GM23338 (cell line): ENCODE results near the gene BTNL9. TPM values are rescaled to one million over a fixed set of nuclear protein-coding genes. Genes with fewer than 3 reads are reported as not detected.

Source experiments
- ATAC-seq: fragments of 200-7000 bp; cut with Tn5 transposase; 3 replicates; pipeline ENCODE4 v1.9.1; 2020
- DNase-seq: peaks from one replicate; pipeline ENCODE4 v3.0.0-alpha.2; 2015; ENCODE audit warnings: low spot score
- H2AFZ ChIP-seq: fragments of 200-600 bp; sonication (generic); 2 replicates; pipeline ENCODE4 v1.8.0; 2016; ENCODE audit warnings: antibody characterized with exemption, mild to moderate bottlenecking, moderate library complexity
- H3F3A ChIP-seq: fragments of 200-600 bp; sonication (generic); replicated peaks from 2 replicates; pipeline ENCODE4 v1.8.0; 2017; ENCODE audit warnings: antibody characterized with exemption, mixed run types, low read depth
- H3K27ac ChIP-seq: fragments of 200-600 bp; sonication (generic); 2 replicates; pipeline ENCODE4 v1.6.1; 2016; ENCODE audit warnings: low read depth
- H3K27me3 ChIP-seq: fragments of 200-600 bp; sonication (generic); 2 replicates; pipeline ENCODE4 v1.8.0; 2016; ENCODE audit warnings: mild to moderate bottlenecking, mixed run types, moderate library complexity; ENCODE audit not compliant: insufficient read depth
- H3K36me3 ChIP-seq: fragments of 200-600 bp; sonication (generic); 2 replicates; pipeline ENCODE4 v1.8.0; 2016; ENCODE audit warnings: mild to moderate bottlenecking; ENCODE audit not compliant: insufficient read depth
- H3K4me1 ChIP-seq: fragments of 200-600 bp; sonication (generic); 2 replicates; pipeline ENCODE4 v1.8.0; 2016; ENCODE audit warnings: mild to moderate bottlenecking, moderate library complexity; ENCODE audit not compliant: insufficient read depth
- H3K4me2 ChIP-seq: fragments of 200-600 bp; sonication (generic); 2 replicates; pipeline ENCODE4 v1.7.1; 2017; ENCODE audit warnings: mixed run types
- H3K4me3 ChIP-seq: fragments of 200-600 bp; sonication (generic); 2 replicates; pipeline ENCODE4 v1.6.1; 2016; ENCODE audit warnings: mixed run types
- H3K79me2 ChIP-seq: fragments of 200-600 bp; sonication (generic); replicated peaks from 2 replicates; pipeline ENCODE4 v1.8.0; 2017; ENCODE audit warnings: mild to moderate bottlenecking; ENCODE audit not compliant: insufficient read depth
- H3K9me2 ChIP-seq: fragments of 200-600 bp; sonication (generic); 2 replicates; pipeline ENCODE4 v1.8.0; 2017; ENCODE audit not compliant: insufficient read depth
- H4K20me1 ChIP-seq: fragments of 200-600 bp; sonication (generic); replicated peaks from 2 replicates; pipeline ENCODE4 v1.8.0; 2017; ENCODE audit warnings: mild to moderate bottlenecking; ENCODE audit not compliant: insufficient read depth
- H3K27ac Mint-ChIP-seq: 2 replicates; pipeline ENCODE4 v1.8.0; 2020; ENCODE audit warnings: inconsistent platforms, mild to moderate bottlenecking, moderate library complexity, mixed read lengths
- H3K27me3 Mint-ChIP-seq: 3 replicates; pipeline ENCODE4 v1.8.0; 2022; ENCODE audit warnings: low read depth, mild to moderate bottlenecking, moderate library complexity, mixed read lengths, inconsistent platforms; ENCODE audit not compliant: insufficient read depth, poor library complexity
- H3K36me3 Mint-ChIP-seq: 3 replicates; pipeline ENCODE4 v1.8.0; 2021; ENCODE audit warnings: low read depth, mild to moderate bottlenecking, inconsistent platforms, moderate library complexity, mixed read lengths
- H3K4me1 Mint-ChIP-seq: 3 replicates; pipeline ENCODE4 v1.8.0; 2020; ENCODE audit warnings: mild to moderate bottlenecking, inconsistent platforms, mixed read lengths
- H3K4me3 Mint-ChIP-seq: 3 replicates; pipeline ENCODE4 v1.8.0; 2021; ENCODE audit warnings: moderate library complexity, mild to moderate bottlenecking, inconsistent platforms, mixed read lengths
- H3K9me3 Mint-ChIP-seq: 3 replicates; pipeline ENCODE4 v1.8.0; 2020; ENCODE audit warnings: moderate library complexity, mild to moderate bottlenecking, inconsistent platforms, mixed read lengths
- CTCF ChIP-seq, 2 experiments: fragments of 200-600 bp in 1 of 2; sonication (generic) in 1 of 2; conservative IDR thresholded peaks; 2 replicates each; pipeline versions ENCODE4 v1.5.1 to v1.6.1; 2016 to 2017; ENCODE audit warnings: antibody characterized with exemption in 2 of 2, low read depth in 2 of 2, mild to moderate bottlenecking in 2 of 2, moderate library complexity in 1 of 2
- EZH2 ChIP-seq: fragments of 200-600 bp; sonication (generic); IDR thresholded peaks from one replicate; pipeline ENCODE4 v1.8.0; 2017; ENCODE audit warnings: antibody characterized with exemption, mild to moderate bottlenecking, low read depth; ENCODE audit not compliant: unreplicated experiment
- JUNB ChIP-seq: IDR thresholded peaks from one replicate; pipeline ENCODE4 v1.6.1; 2016; ENCODE audit warnings: antibody characterized with exemption; ENCODE audit not compliant: unreplicated experiment
- REST ChIP-seq: IDR thresholded peaks from one replicate; pipeline ENCODE4 v1.6.1; 2018; ENCODE audit warnings: antibody characterized with exemption; ENCODE audit not compliant: unreplicated experiment
- STAT1 ChIP-seq: IDR thresholded peaks from one replicate; pipeline ENCODE4 v1.6.1; 2016; ENCODE audit warnings: antibody characterized with exemption; ENCODE audit not compliant: unreplicated experiment
- ZNF114 ChIP-seq: fragments of 250-450 bp; sonication (Bioruptor Pico); IDR thresholded peaks from 2 replicates; pipeline ENCODE4 v1.5.0; 2020; ENCODE audit warnings: mild to moderate bottlenecking, moderate library complexity
- ZNF462 ChIP-seq: fragments of 250-450 bp; sonication (Bioruptor Pico); IDR thresholded peaks from 2 replicates; pipeline ENCODE4 v1.5.0; 2020; ENCODE audit warnings: mild to moderate bottlenecking, moderate library complexity
- polyA plus RNA-seq: library from polyadenylated mRNA; unstranded; fragments of >200 nt; fragmentation: Nextera tagmentation; extraction: Ambion mirVana; gene quantifications from 2 replicates; pipeline ENCODE4 v1.2.1, GENCODE V29; 2016
- total RNA-seq: library from RNA; depleted of rRNA; stranded (reverse); fragments of >200 nt; shearing (Covaris generic); gene quantifications from 2 replicates; pipeline ENCODE4 v1.2.3, GENCODE V29; 2014

Gene BTNL9
- total and polyA plus RNA-seq, 2 experiments from 2014 or later: 0.21 to 3.4 TPM

- no peaks in the 10 kb centered on the region for H3K27me3 Mint-ChIP-seq
- Histone ChIP-seq H2AFZ (no peak overlapping the region), H3K36me3 (no peaks in the 10 kb centered on the region), H3K4me1 (no peaks in the 10 kb centered on the region), H3K79me2 (no peaks in the 10 kb centered on the region), H3K4me2 (no peak overlapping the region), H3F3A (no peaks in the 10 kb centered on the region), H4K20me1 (no peaks in the 10 kb centered on the region), H3K9me2 (no peaks in the 10 kb centered on the region), H3K27me3 (no peaks in the 10 kb centered on the region), H3K4me3 (no peak overlapping the region), H3K27ac (no peak overlapping the region)
- no peak overlapping the region for H3K4me3 Mint-ChIP-seq
- H3K36me3 Mint-ChIP-seq: no peaks in the 10 kb centered on the region
- no peak overlapping the region for H3K27ac Mint-ChIP-seq
- ATAC-seq: no peak
- H3K4me1 Mint-ChIP-seq: no peaks in the 10 kb centered on the region
- no peaks in the 10 kb centered on the region; the same call in 2 of the 3 replicates for H3K9me3 Mint-ChIP-seq
- DNase-seq: no peak
- TF ChIP-seq STAT1 (no peak), CTCF (conservative IDR thresholded peaks at IDR 0.05; ENCODE audit: low read depth in 2 of 2) (no peak), ZNF462 (CRISPR knock-in tag) (no peak)
Measured at GRCh38 chr5:181001947-181002346, 38.1 kb upstream of the BTNL9 start.

- no peak for DNase-seq
- no peaks in the 10 kb centered on the region; the same call in 2 of the 3 replicates for H3K4me1 Mint-ChIP-seq
- no peak overlapping the region for H3K27ac Mint-ChIP-seq
- no peak for TF ChIP-seq REST
- no peak for TF ChIP-seq STAT1
- TF ChIP-seq ZNF114 (CRISPR knock-in tag): no peak
- no peak for TF ChIP-seq JUNB
- TF ChIP-seq EZH2: no peak
Measured at GRCh38 chr5:181005791-181006190, 34.3 kb upstream of the BTNL9 start.

More at GRCh38 chr5:181005791-181006190, 34.3 kb upstream of the BTNL9 start:
- no peaks in the 10 kb centered on the region for H4K20me1 ChIP-seq
- Mint-ChIP-seq H3K4me3 (no peak overlapping the region), H3K27me3 (no peaks in the 10 kb centered on the region), H3K36me3 (no peaks in the 10 kb centered on the region), H3K9me3 (no peaks in the 10 kb centered on the region; the same call in 2 of the 3 replicates)
- H3F3A ChIP-seq: no peaks in the 10 kb centered on the region
- no peaks in the 10 kb centered on the region; the same call in 1 of the 2 replicates for H3K4me1 ChIP-seq
- no peaks in the 10 kb centered on the region for H3K27me3 ChIP-seq
- no peak overlapping the region for H3K27ac ChIP-seq
- no peak overlapping the region for H3K4me3 ChIP-seq
- peak; percentile 69 for ATAC-seq
- H3K36me3 ChIP-seq: no peaks in the 10 kb centered on the region
- H2AFZ ChIP-seq: peak overlapping the region; percentile 80; the same call in 1 of the 2 replicates
- no peak overlapping the region for H3K4me2 ChIP-seq
- H3K9me2 ChIP-seq: no peaks in the 10 kb centered on the region
- no peaks in the 10 kb centered on the region for H3K79me2 ChIP-seq
